Occipital lobe (tissue), 2 donors: Measurements from ENCODE around the gene NPC2. TPM values are rescaled to one million over a fixed set of nuclear protein-coding genes. Genes with fewer than 3 reads are reported as not detected.
"Not testable (repeated sequence)": the region's sequence is repeated elsewhere in the genome, so short reads cannot be mapped to it uniquely, and the experiment has no call there.

Source experiments
- DNase-seq: peaks from one replicate; lab custom pipeline; 2025; lab: John Stamatoyannopoulos, UW
- total RNA-seq: library from RNA; depleted of rRNA; stranded (reverse); fragments of >200 nt; gene quantifications from one replicate; pipeline ENCODE4 v1.2.3, GENCODE V29; 2014

NPC2 gene
- 28.1 TPM for total RNA-seq

DNA sequence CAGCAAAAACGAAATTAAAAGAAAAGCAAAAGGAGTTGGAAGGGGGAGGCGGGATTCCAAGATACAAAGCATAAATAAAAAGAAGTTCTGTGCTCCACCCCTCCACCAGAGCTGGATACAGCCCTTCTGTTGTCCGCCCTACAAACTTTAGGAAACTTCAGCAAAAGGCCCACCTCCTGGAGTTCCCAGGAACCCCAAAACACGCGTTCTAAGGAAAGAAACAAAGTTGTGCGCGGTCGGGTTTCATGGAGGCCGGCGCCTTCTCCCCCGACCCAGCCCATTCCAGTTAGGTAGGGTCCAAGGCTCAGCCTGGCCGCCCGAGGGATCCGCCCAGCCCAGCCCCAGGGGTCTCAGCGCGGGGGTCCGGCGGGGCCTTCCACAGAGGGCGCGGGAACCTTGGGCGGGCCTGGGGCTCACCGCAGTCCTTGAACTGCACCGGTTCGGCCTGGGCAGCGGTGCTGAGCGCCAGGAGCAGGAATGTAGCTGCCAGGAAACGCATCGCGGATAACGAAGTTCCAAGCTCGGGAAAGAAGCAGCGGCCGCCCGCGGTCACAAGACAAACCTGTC, at the start of gene NPC2:
TSS of gene NPC2 (minus strand) at position 530 of the 567 bp plus-strand sequence. CDS start at position 499, 31 bp downstream.
- no peak for DNase-seq

DNA sequence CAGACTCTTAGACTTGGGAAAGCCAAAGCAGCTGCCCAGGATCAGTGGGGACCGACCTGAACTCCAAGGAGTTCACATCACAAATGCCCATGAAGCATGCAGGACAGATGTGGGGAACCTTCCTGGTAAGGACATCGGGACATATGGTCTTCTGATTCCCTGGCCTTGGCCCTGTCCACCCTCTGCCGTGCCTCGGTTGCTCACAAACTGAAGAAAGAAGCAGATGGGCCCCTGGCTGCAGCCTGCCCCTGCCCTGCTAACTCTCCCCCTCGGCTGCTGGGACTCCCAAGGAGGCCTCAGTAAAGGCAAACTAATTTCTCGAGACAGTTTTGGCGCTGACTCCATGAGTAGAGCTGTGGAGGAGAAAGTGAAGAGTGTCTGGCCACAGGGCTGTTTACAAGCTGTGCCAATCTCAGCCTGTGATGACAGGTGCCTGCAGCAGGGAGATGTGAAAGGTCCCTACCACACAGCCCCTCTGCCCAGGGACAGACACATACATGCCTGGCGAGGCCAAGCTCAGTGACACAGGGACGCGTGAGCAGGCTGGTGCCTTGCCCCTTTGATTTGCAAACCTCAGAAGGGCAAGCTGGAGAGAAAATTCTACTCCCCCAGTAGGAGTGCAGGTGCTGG, 49.1 kb upstream of the NPC2 start:
- no peak for DNase-seq

DNA sequence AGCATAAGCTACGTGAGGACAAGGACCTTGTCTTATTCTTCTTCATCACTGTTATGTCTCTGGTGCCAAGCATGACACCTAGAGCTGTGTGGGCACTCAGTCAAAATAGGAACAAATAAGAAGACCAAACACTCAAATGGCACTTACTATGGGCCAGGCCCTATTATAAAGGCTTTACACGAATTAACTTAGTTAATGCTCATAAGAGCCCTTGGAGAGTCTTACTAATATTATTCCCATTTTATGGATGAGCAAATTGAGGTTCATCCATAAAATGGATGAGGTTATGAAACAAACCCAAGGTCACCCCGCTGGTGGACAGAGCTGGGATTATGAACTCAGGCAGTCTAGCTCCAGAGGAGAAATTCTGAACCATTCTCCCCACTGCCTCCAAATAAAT, 48.1 kb upstream of the NPC2 start:
- DNase-seq: no peak

DNA sequence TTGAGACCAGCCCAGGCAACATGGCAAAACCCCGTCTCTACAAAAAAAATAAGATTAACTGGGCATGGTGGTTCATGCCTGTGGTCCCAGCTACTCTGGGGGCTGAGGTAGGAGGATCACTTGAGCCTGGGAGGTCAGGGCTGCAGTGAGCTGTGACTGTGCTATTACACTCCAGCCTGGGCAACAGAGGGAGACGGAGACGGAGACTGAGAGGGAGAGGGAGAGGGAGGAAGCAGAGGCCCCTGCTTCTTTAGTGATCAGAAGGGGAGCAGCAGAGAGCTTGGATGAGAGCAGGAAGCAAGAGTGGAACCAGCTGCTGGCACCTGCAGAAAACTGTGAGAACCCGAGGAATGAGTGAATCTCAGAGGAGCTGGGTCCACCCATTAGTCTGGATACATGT, 46.4 kb upstream of the NPC2 start:
- DNase-seq: no peak

DNA sequence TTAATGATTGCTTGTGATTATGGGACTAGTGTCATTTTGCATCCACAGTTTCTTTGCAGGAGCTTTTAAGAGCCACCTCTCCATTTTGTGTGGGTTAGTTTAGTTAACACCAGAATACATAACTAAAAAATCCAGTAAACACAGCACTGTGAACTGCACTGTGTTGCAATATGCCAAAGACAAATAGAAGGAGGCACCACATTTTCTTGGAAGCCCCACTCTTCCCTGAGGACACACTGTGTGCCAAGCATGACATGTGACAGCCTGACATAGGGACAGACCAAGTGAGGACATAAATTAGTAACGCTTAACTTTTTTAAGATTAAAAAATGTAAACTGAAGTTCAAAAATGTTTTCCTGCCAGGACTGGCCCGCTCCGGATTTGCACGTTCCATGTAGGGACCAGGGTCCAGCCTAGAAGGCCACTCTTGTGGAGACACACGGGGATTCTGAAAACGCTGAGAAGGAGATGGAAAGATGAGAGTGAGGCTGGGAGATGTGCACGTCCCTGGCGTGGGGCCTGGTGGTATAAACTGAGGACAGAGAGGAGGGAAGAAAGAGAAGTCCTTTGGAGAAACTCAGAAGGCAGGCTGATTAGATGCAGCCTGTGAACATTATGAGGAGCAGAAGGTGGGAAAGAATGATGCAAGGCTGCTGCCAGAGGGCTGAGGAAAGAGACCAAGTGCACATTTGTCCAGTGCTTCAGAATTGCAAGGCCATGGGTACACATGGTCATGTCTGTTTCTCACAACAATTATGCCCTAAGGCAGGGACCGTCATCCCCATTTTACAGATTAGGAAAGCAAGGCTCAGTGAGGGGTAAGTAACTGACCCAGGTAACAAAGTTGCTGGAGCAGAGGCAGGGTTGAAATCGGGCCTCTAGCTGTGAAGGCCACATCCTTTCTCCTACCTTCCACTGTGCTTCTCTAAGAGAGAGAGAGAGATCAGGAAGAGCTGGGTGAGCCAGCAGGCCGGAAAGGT, 45.6 kb upstream of the NPC2 start:
- no peak for DNase-seq

DNA sequence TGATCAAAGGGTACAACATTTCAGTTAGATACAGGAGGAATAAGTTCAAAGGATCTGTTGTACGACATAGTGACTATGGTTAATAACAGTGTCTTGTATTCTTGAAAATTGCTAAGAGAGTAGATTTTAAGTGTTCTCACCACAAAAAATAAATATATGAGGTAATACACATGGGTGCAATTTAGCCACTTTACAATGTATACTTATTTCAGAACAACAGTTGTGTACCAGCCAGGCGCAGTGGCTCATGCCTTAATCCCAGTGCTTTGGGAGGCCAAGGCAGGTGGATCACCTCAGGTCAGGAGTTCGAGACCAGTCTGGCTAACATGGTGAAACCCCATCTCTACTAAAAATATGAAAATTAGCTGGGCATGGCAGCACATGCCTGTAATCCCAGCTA, 43.2 kb upstream of the NPC2 start:
- DNase-seq: not testable (repeated sequence)

DNA sequence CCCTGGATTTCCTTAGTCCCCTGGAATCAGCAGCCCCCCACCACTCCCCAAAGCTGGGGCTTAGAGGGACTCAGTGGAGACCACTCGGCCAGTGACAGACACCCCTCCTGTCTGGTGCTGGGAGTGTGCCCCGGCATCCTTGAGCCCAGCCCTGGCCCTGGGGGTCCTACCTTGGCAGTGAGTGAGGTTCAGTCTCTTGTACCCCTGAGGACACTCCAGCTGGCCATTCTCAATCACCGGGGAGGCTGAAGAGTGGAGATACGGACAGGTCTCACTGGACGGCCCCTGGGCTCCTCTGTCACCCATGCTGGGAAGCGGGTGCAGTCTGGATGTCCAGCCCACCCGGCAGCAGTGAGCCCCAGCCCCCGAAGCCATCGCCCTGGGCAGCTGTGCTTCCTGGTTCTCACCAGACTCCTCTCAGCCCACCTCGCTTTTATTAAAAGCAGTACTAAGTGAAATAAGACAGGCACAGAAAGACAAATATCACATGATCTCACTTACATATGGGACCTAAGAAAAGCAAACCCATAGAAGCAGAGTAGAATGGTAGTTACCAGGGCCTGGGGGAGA, 42.7 kb upstream of the NPC2 start:
- DNase-seq: no peak

DNA sequence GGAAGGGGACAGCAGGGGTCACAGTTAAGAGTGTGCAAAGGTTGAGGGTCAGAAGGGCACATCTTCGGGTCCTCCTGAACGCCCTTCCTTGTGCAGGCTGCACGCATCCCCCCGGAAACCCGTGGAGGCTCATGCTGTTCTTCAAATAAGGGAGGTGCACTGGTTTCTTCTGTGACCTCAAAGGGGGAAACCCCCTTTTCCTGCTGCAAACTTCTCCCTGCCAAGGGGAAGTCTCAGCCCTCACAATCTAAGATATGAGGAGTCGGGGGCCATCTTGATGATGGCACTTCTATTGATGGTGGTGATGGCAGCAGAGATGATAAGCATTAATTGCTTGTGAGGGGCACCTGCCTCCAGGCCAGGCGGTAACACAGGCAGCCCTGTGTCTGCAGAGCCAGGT, 40.5 kb upstream of the NPC2 start:
- no peak for DNase-seq

DNA sequence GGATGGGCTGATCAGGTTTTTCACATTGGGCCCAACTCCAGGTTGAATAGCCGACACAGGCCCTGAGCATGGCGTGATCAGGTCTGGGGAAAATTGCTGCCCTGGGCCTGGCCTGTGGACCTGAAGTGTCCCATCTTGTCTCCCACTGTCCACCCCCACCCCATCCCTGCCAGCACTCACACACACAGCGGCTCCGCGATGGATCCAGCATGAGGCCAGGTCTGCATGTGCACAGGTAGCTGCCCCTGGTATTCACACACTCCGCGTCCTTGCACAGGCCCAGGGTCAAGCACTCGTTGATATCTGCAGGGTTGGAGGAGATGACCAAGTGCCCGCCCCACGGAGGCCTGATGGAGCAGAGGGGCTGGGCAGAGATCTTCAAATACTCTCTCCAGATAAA, 39.1 kb upstream of the NPC2 start:
- no peak for DNase-seq

DNA sequence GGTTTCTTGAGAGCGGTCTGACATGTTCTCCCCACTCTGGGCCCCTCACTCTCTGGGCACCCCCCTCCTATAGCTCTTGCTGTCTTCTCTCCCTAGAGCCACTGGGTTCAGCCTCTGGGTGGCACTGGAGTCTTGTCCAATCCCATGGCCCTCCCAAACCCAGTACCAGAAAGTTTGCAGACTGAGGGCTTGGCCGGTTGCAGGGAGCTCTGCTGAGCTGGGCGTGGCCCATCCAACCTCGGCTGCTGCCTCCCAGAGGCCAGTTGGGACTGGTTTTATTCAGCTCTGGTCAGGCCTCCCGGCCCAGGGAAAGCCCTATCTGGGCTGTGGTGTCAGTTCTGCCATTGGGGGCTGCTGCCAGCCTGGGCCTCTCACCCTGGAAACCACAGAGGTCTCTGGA, 38.4 kb upstream of the NPC2 start:
- no peak for DNase-seq

DNA sequence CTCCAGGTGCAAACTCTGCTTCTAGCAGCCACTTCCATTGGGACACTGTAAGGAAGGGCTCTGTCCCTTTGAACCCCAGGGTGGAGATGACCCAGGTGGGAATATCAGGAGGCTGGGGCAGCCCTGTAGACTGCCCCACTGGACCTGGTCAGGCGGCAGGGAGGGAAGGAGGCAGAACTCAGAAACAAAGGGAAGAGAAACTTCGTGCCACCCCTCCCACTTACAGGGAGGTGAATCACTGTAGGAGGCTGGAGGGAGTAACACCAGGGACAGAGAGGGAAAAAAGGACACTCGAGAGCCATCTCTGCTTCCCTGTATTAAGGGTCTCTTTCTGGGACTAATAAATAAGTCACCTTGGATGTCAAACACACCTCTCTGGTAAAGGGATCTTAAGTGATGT, 37.9 kb upstream of the NPC2 start:
- DNase-seq: no peak

DNA sequence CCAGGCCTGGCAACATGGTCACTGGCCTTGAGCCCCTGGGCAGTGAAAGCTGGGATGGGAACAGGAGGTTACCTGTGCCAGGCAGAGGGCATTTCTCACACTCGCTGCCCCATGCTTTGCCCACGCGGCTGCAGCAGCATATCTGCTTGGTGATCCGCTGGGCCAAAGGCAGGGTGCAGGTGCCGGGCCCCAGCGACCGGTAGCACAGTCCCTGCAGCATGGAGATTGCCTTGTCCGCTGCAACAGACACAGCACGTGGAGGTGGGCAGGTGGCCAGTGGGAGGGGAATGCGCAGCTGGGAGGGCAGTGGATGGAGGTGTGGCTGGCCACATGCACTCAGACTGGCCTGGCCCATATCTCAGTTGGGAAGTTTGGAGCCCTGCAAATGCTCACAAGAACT, 35.8 kb upstream of the NPC2 start:
- DNase-seq: no peak

DNA sequence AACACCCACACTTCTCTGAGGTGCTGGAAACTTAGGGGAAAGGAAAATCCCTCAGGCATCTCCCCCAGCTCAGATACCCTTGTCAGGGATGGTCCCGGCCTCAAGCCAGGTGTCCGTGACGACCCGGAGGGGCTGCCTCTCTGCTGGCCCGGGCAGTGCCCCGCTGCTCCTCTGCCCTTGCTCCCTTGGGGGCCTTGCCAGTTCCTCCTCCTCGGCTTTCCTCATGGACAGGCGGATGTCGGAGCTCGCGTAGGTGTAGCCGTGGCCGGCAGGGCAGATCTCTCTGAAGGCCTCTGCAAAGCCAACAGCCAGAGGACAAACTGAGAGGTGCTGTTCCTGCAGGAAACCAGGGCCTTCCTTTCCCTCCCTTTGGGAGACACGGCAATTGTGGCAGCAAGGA, 35.3 kb upstream of the NPC2 start:
- DNase-seq: no peak

DNA sequence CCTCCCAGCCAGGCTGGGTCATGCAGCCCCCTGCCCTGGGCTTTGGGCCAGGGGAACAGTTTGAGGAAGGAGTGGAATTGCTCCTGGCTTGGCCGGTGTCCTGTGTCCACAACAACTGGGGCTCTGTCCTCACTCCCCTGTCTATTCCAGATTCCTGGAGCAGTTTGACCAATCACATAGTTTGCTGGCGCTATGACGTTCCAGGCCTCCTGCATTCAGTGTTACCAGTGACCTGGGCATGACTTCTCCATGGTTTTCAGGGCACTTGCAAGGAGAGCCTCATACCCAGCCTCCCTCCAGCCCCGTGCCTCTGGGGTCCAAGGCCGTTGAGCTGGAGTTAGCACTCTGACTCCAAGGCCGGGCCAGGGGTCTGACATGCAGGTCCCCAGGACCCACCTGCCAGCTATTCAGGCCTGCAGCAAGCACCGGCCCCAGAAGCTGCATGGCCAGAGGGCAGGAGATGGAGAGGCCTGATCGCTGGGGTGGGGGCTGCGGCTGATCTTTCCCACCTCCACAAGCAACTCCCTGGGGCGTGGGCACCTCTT, 34.7 kb upstream of the NPC2 start:
- DNase-seq: no peak

DNA sequence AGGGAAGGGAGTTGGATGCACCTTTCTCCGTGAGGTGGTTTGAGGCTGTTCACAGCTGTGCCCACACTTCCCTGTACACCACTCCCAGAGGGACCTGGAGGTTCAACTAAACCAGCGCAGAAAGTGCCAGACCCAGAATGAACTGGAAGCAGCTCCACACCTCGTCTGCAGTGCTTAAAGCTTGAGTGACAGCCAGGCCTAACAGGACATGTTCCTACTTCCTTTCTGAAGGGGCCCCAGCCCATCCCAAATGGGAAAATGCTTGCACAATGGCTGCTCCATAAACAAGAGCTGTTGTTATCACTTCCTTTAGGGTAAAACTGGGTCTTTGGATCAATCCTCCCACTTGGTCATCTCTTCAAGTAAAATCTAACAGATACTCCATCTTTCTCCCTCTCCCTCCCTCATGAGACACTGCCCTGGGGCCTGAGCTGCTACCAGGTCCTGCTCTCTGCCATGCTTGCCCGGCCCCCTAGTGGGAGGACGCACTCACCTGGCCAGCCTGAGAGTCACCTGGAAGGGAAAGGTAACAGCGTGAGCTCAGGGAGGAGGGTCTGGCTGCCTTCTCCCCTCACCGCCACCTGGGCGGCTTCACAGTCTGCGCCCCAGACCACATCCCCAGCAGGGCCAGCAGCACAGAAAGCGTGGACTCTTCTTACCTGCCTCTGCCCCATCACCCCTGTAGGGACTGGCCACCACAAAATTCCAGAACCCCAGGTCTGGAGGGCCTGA, 33.9 kb upstream of the NPC2 start:
- DNase-seq: no peak

DNA sequence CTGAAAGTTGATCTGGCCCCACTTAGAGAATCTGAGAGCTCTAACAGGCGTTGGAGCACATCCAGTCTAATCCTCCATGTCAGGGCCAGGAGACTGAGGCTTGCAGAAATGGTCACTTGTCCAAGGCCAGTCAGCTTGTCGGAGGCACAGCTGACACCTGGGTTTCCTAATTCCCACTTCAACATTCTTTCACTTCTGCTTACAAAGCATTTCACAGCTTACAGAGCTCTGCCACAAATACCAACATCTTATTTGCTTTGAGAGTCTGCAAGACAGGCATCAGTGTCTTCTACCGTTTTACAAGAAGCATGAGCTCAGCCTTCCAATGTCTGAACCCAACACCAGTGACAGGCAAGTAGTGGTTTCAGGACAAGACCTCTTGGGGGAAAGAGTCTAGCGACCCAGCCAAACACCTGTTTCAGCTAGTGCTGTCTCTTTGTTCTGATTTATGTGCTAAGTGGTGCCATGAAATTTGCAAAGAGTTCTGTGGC, 32.3 kb upstream of the NPC2 start:
- DNase-seq: no peak

DNA sequence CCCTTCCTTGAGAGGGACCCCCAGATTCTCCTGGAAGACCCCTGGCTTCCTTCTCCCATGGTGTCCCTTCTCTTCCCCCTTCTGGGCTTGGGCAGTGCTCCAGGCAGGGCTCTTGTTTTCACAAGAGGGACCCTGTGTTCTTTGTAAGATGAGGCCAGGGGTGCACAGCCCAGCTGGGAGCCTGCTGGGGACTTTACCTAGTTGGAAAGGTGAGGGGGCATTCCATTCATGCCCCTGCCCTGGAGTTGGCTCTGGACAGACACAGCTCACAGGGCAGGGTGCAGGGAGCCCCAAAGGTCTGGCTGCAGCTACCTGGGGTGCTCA, 31.7 kb upstream of the NPC2 start:
- no peak for DNase-seq

DNA sequence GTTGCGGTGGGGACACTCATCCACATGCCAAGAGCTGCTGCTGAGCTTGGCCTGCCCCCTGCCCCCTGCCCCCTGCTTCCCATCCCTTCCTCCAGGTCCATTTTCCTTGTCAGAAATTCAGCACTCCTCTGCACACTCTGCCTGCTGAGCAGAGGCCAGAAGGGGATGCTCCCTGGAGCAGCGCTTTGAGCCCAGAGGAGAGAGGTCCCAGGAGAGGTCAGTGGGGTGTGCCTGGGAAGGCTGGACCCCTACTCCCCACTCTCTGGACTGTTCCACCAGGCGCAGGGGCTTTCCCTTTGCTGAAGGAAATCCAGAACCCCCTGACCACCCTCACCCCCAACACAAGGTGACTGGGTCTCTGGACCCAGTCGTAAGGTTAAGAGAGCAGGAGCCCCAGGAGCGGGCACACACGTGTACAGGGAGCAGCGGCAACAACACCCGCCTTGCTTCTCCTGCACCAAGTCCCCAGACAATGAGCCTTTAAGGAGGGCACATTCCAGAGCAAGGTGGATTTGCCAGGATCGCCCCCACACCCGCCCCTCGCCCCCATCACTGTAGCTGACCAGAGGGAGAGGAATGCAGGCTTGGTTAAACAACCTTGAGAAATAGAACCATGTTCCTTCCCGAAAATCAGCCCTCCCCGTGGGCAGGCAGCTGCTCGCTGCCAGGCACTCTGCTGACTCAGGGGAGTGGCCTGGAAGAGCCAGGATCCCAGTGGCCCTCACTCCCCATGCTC, 31.1 kb upstream of the NPC2 start:
- no peak for DNase-seq

DNA sequence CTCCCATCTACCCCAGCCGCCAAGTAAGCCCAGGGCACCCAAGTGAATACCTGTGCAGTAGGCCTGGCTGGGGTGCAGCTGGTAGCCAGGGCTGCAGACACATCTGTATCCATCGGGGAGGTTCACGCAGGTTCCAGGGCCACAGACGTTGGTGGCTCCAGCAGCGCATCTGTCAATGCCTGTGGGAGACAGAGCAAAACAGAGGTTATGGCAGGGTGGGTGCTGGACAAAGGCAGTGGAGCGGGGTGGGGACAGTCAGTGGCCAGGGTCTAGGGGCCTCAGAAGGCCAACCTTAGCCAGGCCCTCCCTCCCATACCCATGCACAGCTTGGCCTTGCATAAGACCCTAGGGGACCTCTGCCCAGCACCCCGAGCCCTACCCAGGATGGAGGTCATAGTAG, 29.6 kb upstream of the NPC2 start:
- DNase-seq: no peak

DNA sequence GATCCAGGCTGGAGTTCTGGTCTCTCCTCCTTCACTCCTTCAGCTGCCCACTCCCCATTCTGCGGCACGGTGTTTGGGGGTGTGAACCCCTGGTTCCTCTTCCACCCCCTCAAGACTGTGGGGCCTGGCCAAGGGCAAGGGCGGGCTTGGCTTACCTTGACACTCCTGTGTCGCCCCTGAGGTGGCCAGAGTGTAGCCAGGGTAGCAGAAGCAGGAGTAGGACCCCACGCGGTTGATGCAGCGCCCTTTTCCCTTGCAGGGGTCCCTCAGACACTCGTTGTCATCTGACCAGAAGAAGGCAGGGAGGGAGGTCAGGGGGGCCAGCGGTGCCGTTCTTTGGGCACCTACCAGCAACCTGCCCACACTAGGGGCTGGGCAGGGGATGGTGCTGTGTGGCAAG, 28.7 kb upstream of the NPC2 start:
- no peak for DNase-seq
